ENCODE results near the gene CASKIN1.

DNA sequence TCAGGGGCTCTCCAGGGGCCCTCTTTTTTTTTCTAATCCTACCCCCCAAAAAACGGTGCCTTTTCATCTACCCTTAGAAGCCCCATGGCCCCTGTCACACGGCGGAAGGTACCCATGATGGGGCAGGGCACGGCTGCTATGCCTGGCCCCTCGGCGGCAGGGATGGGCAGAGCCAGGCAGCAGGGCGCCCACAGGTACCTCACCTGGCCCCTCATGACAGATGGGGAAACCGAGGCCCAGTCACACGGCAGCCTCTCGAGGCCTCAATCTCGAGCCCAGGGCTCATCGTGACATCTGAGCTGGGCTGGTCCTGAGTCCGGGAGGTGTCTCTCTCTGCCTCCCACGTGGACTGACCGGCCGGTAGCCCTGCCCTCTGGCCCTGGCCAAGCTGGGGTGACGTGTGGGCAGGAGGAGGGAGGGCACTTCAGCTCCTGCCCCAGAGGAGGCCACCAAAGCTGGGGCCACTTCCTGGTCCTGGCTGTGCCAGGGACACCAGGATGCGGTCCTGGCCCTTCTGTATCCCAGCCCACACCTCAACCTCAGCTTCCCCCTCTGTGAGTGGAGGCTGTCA is 29.3 kb downstream of the CASKIN1 start:
- TF ChIP-seq POLR2A (IDR thresholded peaks at IDR 0.05), result no peak
- TF ChIP-seq, protein P1, sequence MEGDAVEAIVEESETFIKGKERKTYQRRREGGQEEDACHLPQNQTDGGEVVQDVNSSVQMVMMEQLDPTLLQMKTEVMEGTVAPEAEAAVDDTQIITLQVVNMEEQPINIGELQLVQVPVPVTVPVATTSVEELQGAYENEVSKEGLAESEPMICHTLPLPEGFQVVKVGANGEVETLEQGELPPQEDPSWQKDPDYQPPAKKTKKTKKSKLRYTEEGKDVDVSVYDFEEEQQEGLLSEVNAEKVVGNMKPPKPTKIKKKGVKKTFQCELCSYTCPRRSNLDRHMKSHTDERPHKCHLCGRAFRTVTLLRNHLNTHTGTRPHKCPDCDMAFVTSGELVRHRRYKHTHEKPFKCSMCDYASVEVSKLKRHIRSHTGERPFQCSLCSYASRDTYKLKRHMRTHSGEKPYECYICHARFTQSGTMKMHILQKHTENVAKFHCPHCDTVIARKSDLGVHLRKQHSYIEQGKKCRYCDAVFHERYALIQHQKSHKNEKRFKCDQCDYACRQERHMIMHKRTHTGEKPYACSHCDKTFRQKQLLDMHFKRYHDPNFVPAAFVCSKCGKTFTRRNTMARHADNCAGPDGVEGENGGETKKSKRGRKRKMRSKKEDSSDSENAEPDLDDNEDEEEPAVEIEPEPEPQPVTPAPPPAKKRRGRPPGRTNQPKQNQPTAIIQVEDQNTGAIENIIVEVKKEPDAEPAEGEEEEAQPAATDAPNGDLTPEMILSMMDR (IDR thresholded peaks at IDR 0.05), result no peak
